Measurements from ENCODE around the gene RPS6KA5.

RPS6KA5 gene

GRCh38 chr14:91009501-91010152, 50.8 kb downstream of the RPS6KA5 start:
- TF ChIP-seq CTCF (IDR thresholded peaks at IDR 0.05; ENCODE audit: insufficient read depth, low read depth, low read length, missing control alignments): no peak
- peak overlapping the region; percentile 24 for H3K4me3 ChIP-seq (ENCODE audit: low read depth, low read length)
- DNase-seq (ENCODE audit: low read depth): peak; percentile 79

DNA sequence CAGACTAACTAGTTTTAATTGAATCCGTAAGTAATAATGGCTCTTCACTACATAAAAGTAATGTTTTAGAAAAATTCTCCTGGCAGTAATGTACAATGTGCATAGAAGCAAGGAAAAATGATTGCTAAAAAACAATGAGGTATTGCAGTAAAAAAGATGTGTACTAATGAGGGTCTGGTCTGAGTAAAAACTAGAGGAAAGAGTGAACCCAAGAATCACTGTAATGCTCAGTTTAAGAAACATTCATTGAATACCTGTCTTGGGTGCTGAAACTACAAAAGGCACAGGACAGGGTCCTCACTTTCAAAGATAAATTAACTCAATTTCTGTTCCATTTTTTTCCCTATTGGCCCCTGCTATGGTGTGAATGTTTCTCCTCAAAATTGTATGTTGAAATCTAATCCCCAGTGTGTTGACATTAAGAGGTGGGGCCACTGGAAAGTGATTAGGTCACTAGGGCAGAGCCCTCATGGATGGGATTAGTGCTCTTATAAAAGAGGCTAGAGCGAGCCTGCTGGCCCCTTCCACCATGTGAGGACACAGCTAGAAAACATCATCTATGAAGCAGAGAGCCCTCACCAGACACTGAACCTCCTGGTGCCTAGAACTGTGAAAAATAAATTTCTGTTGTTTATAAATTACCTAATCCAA, 51.6 kb downstream of the RPS6KA5 start:
- no peak overlapping the region for H3K4me3 ChIP-seq (ENCODE audit: low read depth, low read length)
- DNase-seq (ENCODE audit: low read depth): no peak
- TF ChIP-seq CTCF (IDR thresholded peaks at IDR 0.05; ENCODE audit: insufficient read depth, low read depth, low read length, missing control alignments): no peak

- DNase-seq (ENCODE audit: low read depth): no peak
- no peak overlapping the region for H3K4me3 ChIP-seq (ENCODE audit: low read depth, low read length)
- no peak for TF ChIP-seq CTCF (IDR thresholded peaks at IDR 0.05; ENCODE audit: insufficient read depth, low read depth, low read length, missing control alignments)
These were observed 54.7 kb downstream of the RPS6KA5 start for GRCh38 chr14:91005716-91006115.

DNA sequence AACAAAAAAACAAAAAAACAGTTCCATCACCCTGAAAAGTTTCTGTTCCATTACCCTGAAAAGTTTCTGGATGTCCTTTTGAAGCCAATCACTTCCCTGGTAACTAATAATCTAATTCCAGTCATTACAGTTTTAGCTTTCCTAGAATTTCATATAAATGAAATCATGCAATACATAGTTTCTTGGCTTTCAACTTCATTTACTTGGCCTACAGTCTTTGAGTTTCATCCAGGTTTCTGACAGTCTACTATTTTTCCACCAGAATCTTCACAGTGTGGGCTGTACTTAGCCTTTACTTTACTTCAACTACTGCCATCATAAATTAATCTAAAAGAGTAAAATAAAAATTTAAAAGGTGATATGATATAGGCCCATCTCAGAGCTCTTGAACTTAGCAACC, 55.5 kb downstream of the RPS6KA5 start:
- no peak for DNase-seq (ENCODE audit: low read depth)
- H3K4me3 ChIP-seq (ENCODE audit: low read depth, low read length): no peak overlapping the region

DNA sequence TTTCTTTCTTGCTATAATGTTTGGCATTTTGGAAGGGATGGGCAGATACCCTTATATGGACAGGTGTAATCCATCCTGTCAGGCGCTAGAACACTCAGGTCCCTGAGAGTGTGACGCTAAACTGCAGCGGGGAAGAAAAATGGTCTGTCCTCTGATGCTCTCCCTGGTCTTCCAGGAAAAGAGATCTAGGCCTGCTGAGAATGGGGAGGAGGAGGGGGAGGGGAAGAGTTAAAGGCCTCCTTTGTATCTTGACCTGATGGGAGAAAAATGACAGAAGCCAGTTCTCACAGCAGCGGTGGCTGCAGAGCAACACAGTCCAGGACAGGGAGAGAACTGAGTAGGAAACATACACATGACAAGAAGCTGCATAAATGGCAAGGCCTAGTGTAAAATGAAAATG, 61.1 kb downstream of the RPS6KA5 start:
- H3K4me3 ChIP-seq (ENCODE audit: low read depth, low read length): no peak overlapping the region
- DNase-seq (ENCODE audit: low read depth): no peak
- TF ChIP-seq CTCF (IDR thresholded peaks at IDR 0.05; ENCODE audit: insufficient read depth, low read depth, low read length, missing control alignments): no peak

More for the DNA sequence above, 55.5 kb downstream of the RPS6KA5 start:
- no peak for TF ChIP-seq CTCF (IDR thresholded peaks at IDR 0.05; ENCODE audit: insufficient read depth, low read depth, low read length, missing control alignments)

- TF ChIP-seq CTCF (IDR thresholded peaks at IDR 0.05; ENCODE audit: insufficient read depth, low read depth, low read length, missing control alignments): no peak
- DNase-seq (ENCODE audit: low read depth): no peak
- no peak overlapping the region for H3K4me3 ChIP-seq (ENCODE audit: low read depth, low read length)
These were observed 63.5 kb downstream of the RPS6KA5 start for GRCh38 chr14:90996967-90997366.

DNA sequence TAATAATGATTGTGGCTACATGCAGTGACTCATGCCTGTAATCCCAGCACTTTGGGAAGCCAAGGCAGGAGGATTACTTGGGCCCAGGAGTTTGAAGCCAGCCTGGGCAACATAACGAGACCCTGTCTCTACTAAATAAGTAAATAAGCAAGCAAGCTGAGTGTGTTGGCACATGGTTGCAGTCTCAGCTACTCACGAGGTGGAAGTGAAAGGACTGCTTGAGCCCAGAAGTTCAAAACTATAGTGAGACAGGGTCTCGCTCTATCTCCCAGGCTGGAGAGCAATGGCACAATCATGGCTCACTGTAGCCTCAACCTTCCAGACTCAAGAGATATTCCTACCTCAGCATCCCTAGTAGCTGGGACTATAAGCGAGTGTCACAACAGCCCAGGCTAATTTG, 64.7 kb downstream of the RPS6KA5 start:
- TF ChIP-seq CTCF (IDR thresholded peaks at IDR 0.05; ENCODE audit: insufficient read depth, low read depth, low read length, missing control alignments): no peak
- no peak for DNase-seq (ENCODE audit: low read depth)
- H3K4me3 ChIP-seq (ENCODE audit: low read depth, low read length): no peak overlapping the region
